NOMO-1 treated with DMSO at 0.1 percent for 48 hours (cell line): Measurements from ENCODE around the gene METTL3.

ENCODE experiments used
- DNase-seq: peaks from one replicate; lab custom pipeline; 2025; ENCODE audit not compliant: unreplicated experiment; lab: John Stamatoyannopoulos, UW

The METTL3 gene

DNA sequence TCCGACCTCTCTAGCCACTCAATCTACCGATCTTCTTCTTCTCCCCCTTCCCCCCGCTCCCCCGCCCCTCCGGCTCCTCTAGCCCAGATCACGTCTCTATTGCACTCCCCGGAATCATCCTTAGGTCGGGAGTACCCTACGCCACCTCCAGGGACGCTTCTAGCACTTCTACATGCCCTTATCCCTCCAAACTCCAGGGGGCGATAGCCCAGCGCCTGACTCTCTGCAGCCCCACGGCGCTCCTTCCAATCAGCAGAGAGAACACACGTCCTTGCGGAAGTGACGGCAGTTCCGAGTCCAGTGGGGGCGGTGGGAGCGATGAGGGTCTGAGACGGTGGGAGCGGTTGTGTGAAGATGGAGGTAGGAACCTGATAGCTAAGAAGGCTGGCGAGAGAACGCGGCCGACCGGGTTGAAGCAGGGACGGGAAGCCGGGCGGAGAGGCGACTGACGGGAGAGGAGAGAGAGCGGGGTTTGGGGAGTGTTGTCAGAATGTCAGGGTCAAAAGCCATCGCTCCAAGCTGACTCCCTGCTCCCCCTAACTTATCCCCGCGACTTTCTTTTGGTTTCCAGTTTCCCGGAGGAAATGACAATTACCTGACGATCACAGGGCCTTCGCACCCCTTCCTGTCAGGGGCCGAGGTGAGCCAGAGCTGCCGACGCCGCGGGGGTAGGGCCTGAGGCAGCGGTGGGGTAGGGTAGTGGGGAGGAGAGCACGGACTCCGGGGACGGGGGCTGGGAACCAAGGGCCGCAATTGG lies 34.0 kb downstream of the METTL3 start, which contains the start of the genes RAB2B and TOX4:
Gene RAB2B, minus strand, starts transcription at position 35 of the 757 bp plus-strand sequence. CDS start 87 bp downstream, outside the sequence.
Gene TOX4, plus strand, starts transcription at position 271 of the 757 bp plus-strand sequence. Its CDS starts 84 bp downstream, at position 355.
- peak; percentile 99 for DNase-seq

DNA sequence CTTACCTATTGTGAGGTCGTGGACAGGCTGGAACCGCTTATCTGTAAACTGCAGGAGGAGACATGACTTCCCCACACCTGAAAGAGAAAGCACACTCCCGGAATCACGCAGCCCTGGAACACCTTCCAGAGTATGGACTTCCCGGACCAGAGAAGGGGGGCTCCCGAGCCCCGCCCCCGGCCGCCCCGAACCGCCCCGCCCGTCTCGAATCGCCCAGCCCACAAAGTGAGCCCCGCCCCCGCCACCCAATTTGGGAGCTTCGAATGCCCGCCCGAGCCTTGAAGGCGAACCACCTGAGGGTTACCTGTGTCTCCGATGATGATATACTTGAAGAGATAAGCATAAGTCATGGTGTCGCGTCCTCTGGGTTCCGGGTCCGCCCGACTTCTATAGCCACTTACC lies 34.6 kb downstream of the METTL3 start:
- peak; percentile 54 for DNase-seq

DNA sequence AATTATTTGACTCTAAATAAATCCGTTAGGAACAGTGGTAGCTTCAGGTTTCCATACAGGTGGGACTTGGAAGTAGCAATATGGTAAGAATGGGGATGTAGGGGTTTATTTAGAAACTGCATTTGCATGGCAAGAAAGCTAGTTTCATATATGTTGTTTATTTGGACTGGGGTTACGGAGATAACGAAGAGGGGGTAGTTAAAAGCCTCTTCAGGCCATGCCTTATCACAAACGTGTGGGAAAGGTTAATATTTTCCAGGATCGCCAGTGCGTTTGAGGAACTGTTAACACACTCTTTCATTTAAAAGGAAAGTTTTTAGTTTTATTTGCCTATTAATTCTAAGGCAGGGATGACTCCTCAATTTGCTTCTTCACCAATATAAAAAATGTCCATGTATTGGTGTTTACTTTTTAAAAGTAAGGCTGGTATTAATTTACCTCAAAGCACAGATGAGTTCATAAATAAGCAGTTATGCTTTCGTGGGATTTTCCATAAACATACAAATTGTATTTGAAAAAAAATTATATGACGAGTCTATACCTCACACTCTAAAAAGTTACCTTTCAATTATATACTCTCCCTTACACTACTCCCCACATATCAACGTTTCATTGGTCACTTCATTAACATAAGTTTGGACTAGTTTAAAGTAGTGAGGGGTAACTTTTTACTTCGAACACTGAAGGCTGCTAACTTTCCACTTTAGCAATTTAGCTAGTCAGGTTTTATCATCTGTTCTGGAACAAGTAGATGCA lies 35.2 kb downstream of the METTL3 start:
- DNase-seq, result no peak

DNA sequence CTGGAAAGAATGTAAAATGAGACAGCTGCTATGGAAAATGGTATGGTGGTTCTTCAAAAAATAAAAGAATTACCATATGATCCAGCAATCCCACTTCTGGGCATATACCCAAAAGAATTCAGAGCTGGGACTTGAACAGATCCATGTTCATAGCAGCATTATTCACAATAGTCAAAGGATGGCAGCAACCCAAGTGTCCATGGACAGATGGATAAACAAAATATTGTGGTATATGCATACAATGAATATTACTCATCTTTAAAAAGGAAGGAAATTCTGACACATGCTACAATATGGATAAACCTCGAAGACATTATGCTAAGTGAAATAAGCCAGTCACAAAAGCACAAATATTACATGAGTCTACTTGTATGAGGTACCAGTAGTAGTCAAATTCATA lies 43.5 kb downstream of the METTL3 start:
- no peak for DNase-seq

DNA sequence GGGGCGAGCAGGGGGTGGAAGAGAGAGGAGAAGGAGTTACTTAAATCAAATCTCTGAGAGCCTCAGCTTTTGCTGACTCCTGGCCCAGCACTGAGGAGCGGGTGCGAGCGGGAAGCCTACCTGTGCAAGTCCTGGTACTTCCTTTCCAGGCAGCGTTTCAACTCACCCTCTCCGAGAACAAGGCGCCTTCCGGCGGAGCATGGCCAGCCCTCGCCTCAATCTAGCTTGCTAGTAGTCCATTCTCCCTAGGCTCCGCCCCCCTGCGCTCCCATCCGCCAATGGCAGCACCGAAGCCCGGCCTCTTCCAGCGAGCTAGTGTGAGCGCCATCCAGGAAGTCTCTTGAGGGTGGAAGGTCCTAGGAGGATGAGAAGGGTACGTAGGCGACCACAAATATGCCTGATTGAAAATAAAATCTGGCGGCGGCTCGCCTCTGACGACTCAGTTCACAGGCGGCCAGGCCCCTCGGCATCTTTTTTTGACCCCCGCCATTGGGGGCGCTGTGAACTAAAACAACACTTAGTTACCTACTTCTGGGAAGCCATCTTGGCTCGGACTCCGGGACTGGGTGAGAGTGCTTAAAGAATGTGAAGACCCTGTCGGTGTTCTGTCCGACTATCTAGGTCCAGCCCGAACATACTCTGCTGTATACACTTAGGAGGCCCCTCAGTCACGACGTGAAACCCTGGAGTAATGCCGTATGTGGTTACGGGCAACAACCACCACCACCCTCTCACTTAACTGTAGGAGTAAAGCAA lies 55.0 kb downstream of the METTL3 start, which contains the start of gene CHD8:
Gene CHD8, minus strand, starts transcription at position 212 of the 756 bp plus-strand sequence. CDS start 24,480 bp downstream, outside the sequence.
- peak; percentile 100 for DNase-seq

DNA sequence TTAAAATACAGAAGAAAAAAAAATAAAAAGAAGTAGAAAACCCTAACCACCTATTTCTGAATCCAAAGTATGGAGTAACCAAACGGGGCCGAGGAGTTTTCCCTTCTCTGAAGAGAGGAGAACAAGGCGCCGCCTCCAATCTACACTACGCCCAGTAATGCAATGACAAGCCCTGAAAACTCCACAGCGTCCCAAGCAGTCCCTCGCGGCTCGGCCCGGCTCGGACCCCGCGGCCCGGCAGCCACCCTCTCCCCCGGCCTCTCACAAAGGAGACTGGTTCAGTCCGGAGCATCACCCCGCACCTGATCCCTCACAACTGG lies 55.6 kb downstream of the METTL3 start:
- no peak for DNase-seq

DNA sequence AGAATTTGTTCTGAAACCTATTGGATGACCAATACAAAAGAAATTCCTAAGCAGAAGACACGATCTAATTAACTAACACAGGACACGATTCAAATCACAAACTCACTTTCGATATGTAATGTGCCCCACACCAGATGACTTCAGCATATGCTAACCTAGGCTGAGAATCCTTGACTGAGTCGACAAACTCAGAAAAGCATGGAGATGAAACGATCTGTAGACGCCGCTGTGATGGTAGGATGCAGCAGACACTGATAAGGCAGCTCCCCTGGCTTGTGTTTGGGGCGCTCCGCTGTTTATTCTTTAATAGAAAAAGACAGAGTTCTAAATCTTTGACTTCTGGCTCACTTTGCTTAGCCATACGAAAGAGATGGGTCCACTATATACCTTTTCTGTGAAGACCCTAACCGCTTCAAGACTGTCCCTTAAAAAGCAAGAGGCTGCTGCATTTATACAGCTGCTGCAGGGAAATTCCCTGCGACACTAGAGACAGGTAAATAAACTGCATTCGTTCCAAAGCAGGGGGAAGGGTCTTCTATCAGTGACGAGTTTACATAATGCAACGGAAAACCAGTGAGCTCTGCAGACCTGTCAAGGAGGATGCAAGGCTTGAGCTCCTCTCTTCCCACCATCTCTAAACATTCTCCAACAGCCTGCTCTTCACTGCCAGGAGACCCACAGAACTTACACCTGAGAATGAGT lies 56.1 kb downstream of the METTL3 start:
- no peak for DNase-seq

DNA sequence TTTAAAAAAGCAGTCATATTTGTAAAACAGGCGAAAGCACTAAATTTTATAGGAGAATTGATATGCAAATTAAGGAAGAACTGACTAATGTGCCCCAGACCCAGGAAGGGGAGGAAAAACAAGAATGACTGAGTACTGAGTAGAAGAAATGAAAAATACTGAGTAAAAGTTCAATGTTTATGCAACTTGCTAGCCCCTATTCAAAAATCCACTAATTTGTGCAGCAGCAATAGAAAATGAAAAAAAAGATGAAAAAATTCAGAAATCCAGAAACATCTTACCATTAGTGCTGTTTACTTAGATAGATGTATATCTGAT lies 61.3 kb downstream of the METTL3 start:
- no peak for DNase-seq
